Fibroblast of pulmonary artery (primary cell): ENCODE results near the gene WNT16.
A peak's percentile ranks its signal among the peaks of the same experiment; 100 is the strongest.

Experiments used
- DNase-seq: peaks from one replicate; pipeline ENCODE4 v3.0.0-alpha.2; 2010; ENCODE audit warnings: low read depth
- H3K4me3 ChIP-seq: replicated peaks from 2 replicates; pipeline ENCODE4 v1.5.1; 2011; ENCODE audit warnings: low read depth, mild to moderate bottlenecking, control low read depth, low read length, moderate library complexity
- CTCF ChIP-seq: IDR thresholded peaks from 2 replicates; pipeline ENCODE4 v1.5.1; 2011; ENCODE audit warnings: mild to moderate bottlenecking, control low read depth, low read length, inconsistent platforms; ENCODE audit errors: missing control alignments

The WNT16 gene

DNA sequence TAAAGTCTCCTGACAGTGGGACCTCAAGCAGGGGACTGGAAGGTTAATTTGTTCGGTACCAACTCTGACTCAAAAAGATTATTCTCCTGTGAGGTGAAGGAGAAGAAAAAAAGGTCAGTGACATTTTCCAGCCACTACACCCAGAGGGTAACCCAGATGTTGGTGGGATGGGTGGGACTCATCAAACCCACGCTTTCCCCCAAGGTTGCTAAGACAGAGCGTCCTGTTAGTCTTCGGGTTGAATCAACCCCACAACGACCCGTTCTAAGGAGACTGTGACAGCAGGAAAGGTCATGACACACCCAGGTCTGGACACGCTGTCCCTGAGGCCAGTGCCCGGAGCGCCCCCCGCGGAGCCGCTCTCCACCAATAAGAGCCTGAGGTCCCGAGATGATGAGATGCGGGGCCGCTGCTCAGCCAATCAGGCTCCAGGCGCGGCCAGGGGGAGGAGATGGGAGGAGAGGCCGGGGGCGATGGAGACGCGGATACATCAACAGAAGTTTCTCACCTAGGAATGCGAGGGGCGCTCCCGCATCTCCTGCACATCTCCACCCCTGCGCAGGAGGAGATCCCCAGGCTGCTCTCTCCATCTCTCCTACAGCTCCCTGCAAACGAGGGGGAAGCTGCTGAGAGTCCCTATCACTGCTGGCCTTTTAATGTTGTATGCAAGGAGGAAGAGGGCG is at the start of gene WNT16:
TSS of gene WNT16 (plus strand) at position 493 of the 683 bp plus-strand sequence. CDS start 293 bp downstream, outside the sequence.
- TF ChIP-seq CTCF = no peak
- no peak for DNase-seq
- peak within 1 kb of the TSS; percentile 48 for H3K4me3 ChIP-seq

GRCh38 chr7:121279060-121279620 is 49.7 kb upstream of the WNT16 start:
- DNase-seq = no peak
- no peak overlapping the region for H3K4me3 ChIP-seq
- no peak for TF ChIP-seq CTCF

- no peak for TF ChIP-seq CTCF
- no peak for DNase-seq
- H3K4me3 ChIP-seq = no peak overlapping the region
Measured at GRCh38 chr7:121279822-121280221, 49.0 kb upstream of the WNT16 start.

DNA sequence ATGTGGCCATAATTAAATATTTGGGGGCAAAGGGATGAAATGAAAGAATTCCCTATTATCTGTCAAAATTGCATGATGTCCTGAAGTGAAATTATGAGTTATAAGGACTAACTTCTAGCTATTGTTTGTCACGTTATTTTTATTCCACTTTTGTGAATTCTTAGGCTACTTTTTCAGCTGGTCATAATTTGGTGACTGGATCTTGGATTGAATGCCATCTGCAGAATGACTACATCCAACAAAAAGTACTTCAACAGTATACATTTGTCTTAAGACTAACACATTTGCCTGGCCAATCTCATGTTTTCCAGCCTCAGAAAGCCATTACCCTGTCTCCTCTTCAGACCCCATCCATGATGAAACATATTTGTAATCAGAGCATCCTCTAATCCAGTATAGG is 48.1 kb upstream of the WNT16 start:
- no peak overlapping the region for H3K4me3 ChIP-seq
- TF ChIP-seq CTCF = no peak
- DNase-seq = no peak

GRCh38 chr7:121282129-121282528 is 46.7 kb upstream of the WNT16 start:
- no peak overlapping the region for H3K4me3 ChIP-seq
- no peak for TF ChIP-seq CTCF
- no peak for DNase-seq

GRCh38 chr7:121285066-121285667 is 43.6 kb upstream of the WNT16 start:
- no peak overlapping the region for H3K4me3 ChIP-seq
- no peak for TF ChIP-seq CTCF

More at GRCh38 chr7:121285066-121285667, 43.6 kb upstream of the WNT16 start:
- DNase-seq = no peak
